Right renal pelvis (tissue), 4 donors: Measurements from ENCODE around the gene OR52H1. TPM values are rescaled to one million over a fixed set of nuclear protein-coding genes. Genes with fewer than 3 reads are reported as not detected.

ENCODE experiments used
- polyA plus RNA-seq, 4 donors: library from polyadenylated mRNA; unstranded; fragments of 120-200 nt; gene quantifications; one replicate each; pipeline ENCODE4 v1.2.1, GENCODE V29; 2013; ENCODE audit not compliant: insufficient read length in 4 of 4

The OR52H1 gene
- polyA plus RNA-seq, 4 donors = not detected

Other genes starting within 250 kb of the OR52H1 start
- under 1 TPM in 2 of 4 donors, not detected in 2; 0.12 to 0.24 TPM for gene OR51B4, start 246.6 kb downstream of the OR52H1 start, polyA plus RNA-seq
- not detected for gene OR51B2, start 224.2 kb downstream of the OR52H1 start, polyA plus RNA-seq
- under 1 TPM; 0.35 to 0.69 (median 0.60) TPM for gene OR51B5, start 205.0 kb downstream of the OR52H1 start, polyA plus RNA-seq
- gene OR51B6, start 197.0 kb downstream of the OR52H1 start, polyA plus RNA-seq = not detected
- gene OR51M1, start 164.7 kb downstream of the OR52H1 start, polyA plus RNA-seq = under 1 TPM in 1 of 4 donors, not detected in 3; 0.04 TPM
- under 1 TPM in 1 of 4 donors, not detected in 3; 0.06 TPM for gene OR51Q1, start 126.4 kb downstream of the OR52H1 start, polyA plus RNA-seq
- gene OR51I1, start 107.0 kb downstream of the OR52H1 start, polyA plus RNA-seq = not detected
- gene OR51I2, start 99.2 kb downstream of the OR52H1 start, polyA plus RNA-seq = not detected
- not detected for gene OR52D1, start 59.9 kb downstream of the OR52H1 start, polyA plus RNA-seq
- not detected for gene UBQLN3, start 38.6 kb downstream of the OR52H1 start, polyA plus RNA-seq
- gene UBQLNL, start 31.8 kb downstream of the OR52H1 start, polyA plus RNA-seq = under 1 TPM; 0.34 to 0.91 (median 0.50) TPM
- gene OR52B6, start 32.3 kb upstream of the OR52H1 start, polyA plus RNA-seq = under 1 TPM in 1 of 4 donors, not detected in 3; 0.05 TPM
- 10 to 100 TPM; 16.9 to 73.5 (median 39.6) TPM for gene TRIM6, start 48.1 kb upstream of the OR52H1 start, polyA plus RNA-seq
- gene TRIM34, start 76.5 kb upstream of the OR52H1 start, polyA plus RNA-seq = 10 to 100 TPM in 3 of 4 donors, 1 to 10 TPM in 1; 8.2 to 12.7 (median 11.5) TPM
- 10 to 100 TPM; 34.8 to 46.9 (median 41.6) TPM for gene TRIM5, start 136.5 kb upstream of the OR52H1 start, polyA plus RNA-seq
- 10 to 100 TPM in 1 of 4 donors, 1 to 10 TPM in 3; 6.9 to 10.6 (median 7.9) TPM for gene TRIM22, start 141.2 kb upstream of the OR52H1 start, polyA plus RNA-seq
- not detected for gene OR56B1, start 187.9 kb upstream of the OR52H1 start, polyA plus RNA-seq
- not detected for gene OR52N4, start 205.7 kb upstream of the OR52H1 start, polyA plus RNA-seq
- gene OR52N5, start 234.8 kb upstream of the OR52H1 start, polyA plus RNA-seq = not detected
- gene OR52N1, start 242.7 kb upstream of the OR52H1 start, polyA plus RNA-seq = not detected